Measurements from ENCODE around the gene MFSD2A.
"Not testable (repeated sequence)": the region's sequence is repeated elsewhere in the genome, so short reads cannot be mapped to it uniquely, and the experiment has no call there.

Gene MFSD2A

DNA sequence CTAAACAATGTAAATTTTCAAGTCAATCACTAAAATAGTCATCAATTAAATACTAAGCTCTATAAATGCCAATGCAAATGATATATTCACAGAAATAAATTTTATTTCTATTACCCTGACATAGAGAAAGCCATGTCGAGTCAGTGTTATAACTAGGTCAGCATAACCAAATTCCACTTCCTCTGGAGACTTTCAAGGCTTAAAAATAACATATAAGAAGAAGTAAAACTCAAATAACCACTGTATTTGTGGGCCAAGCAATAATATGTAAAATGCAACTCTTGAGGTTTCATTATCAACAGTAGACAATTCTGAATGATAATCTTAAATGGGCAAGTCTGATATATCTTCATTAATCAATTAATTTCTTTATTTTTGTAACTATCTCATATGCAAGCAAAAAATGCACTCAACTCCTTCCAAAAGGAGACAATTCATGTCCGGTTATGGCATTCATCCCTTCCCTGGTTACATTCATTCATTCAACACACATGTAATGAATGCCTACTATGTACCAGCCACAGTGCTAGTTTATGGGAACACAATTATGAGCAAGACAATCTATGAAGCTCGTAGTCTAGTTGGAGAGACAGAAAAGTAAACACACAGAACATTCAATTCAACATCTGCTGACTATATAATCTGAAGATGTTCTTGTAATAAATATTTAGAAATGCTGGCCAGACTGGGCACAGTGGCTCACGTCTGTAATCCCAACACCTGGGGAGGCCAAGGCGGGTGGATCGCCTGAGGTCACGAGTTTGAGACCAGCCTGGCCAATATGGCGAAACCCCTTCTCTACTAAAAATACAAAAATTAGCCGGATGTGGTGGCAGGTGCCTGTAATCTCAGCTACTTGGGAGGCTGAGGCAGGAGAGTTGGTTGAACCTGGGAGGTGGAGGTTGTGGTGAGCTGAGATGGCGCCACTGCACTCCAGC is 48.5 kb downstream of the MFSD2A start:
- no peak for DNase-seq

DNA sequence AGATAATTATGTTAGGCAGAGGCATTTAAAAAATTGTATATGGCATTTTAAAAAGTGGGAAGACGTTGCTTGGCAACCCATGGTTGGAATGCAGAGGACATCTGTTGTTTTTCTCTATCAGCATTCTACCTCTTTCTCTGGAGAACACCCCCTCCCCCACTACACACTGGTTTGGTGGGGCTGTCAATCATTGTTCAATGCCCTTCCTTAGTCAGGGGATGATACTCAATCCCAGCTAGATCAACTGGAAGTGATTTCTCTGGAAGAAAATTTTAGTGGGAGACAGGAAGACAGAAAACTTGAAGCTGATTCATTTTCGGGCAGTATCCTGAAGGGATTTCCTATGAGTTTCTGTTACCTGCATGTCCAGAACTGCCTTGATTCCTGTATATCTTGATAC is 49.9 kb downstream of the MFSD2A start:
- DNase-seq = no peak

DNA sequence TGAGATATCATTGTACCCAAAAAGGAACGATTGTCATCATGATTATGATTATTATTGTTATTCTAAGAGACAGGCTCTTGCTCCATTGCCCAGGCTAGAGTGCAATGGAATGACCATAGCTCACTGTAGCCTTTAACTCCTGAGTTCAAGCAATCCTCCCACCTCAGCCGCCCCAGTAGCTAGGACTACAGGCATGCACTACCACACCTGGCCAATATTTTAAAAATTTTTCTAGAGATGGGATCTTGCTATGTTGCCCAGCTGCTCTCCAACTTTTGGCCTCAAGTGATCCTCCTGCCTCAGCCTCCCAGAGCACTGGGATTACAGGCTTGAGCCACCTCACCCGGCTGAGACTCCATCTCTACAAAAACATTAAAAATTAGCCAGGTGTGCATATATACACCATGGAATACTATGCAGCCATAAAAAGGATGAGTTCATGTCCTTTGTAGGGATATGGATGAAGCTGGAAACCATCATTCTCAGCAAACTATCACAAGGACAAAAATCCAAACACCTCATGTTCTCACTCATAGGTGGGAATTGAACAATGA is 52.6 kb downstream of the MFSD2A start:
- not testable (repeated sequence) for DNase-seq

DNA sequence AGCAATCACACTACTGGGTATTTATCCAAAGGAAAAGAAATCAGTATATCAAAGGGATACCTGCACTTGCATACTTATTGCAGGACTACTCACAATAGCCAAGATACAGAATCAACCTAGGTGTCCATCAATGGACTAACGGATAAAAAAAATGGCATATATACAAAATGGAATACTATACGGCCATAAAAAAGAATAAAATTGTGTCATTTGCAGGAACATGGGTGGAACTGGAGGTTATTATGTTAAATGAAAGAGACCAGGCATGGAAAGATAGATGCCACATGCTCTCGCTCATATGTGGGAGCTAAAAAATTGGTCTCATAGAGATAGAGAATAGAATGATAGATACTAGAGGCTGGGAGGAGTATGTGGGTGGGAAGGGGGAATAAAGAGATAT is 56.3 kb downstream of the MFSD2A start:
- DNase-seq = no peak

DNA sequence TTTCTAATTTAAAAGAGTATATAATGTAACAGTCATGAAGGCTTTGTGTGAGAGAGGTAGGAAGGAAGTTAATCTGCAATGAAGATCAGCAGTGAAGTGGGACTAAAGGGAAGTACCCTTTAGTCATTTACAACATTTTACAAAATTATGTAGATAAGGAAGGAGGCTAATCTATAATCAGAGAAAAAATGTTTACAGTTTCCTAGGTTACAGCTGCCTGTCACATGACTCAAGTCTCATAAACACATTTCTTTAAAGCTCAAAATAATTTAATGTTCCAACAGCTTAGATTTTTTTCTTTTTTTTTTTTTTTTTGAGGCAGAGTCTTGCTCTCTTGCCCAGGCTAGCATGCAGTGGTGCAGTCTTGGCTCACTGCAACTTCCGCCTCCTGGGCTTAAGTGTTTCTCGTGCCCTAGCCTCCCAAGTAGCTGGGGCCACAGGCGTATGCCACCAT is 59.3 kb downstream of the MFSD2A start:
- no peak for DNase-seq

DNA sequence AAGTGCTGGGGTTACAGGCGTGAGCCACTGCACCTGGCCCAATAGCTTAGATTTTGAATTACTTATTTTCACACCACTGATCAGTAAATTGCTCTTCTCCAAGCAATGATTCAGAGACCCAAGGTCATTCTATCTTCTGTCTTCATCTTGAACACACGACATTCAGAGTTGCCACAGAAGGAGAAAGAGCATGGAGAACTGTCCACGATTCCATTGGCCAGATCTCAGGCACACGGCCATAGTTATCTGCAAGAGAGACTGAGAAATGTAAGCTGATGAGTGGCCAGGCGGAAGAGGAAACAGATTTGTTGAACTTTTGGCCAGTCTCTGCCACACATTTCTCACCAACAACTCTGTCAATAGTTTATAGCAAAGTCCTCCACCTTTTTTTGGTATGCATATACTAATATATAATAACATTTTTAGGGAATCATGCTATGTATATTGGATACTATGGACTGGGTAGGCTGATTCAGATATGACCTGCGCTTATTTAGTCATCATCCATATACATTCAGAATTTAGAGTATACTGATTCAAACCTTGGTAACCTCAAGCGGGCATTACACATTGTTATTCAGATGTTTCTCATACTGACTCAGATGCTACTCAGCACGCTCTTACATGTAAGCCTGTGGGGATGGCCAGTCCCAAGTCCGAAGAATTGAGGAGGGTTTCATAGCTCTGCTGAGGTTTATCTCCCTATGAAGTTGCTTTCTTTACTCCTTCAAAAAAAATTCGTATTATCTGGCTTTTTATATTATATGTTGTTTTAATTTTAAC is 60.1 kb downstream of the MFSD2A start:
- DNase-seq = no peak

DNA sequence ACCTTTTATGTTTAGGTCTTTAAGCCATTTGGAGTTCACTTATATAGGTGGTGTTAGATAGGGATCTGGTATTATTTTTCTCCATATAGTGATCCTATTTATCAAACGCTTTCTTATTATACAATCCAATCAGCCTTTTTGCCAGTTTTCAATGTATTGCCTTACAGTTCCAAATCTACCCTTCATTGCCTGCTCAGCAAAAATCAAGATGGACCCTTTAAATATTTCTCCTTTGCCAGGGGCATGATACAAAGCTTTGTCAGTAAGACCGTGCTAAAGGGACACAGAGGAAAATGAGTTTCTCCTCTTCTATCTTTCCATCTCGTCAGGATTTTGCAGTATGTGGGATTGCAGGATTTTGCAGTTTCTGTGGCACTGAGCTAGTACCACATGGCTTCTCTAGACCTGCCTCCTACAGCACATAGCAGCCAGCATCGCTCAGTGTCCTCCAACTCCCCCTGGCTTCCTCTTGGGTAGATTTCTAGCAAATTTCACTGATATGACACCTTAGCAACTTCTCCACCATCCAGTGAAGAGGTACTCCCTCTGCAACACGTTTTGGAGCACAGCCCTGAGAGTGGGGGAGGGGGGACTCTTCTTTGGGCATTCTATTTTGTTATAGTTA is 63.1 kb downstream of the MFSD2A start:
- DNase-seq = no peak
